VCaP (cell line): ENCODE measurements around the gene PLPP3.

Experiments
- H3K27ac ChIP-seq: fragments of 450-650 bp; 2 replicates; pipeline ENCODE4 v1.5.1; 2017
- CTCF ChIP-seq: fragments of 450-650 bp; conservative IDR thresholded peaks from 2 replicates; pipeline ENCODE4 v1.5.1; 2017; ENCODE audit warnings: mild to moderate bottlenecking, moderate library complexity

Gene PLPP3

GRCh38 chr1:56517404-56518130 lies 61.8 kb downstream of the PLPP3 start:
- TF ChIP-seq CTCF: no peak

GRCh38 chr1:56516539-56517252 lies 62.7 kb downstream of the PLPP3 start:
- TF ChIP-seq CTCF: no peak

More at GRCh38 chr1:56517404-56518130, 61.8 kb downstream of the PLPP3 start:
- H3K27ac ChIP-seq: no peak overlapping the region

GRCh38 chr1:56515898-56516538 lies 63.3 kb downstream of the PLPP3 start:
- H3K27ac ChIP-seq: no peak overlapping the region

More at GRCh38 chr1:56516539-56517252, 62.7 kb downstream of the PLPP3 start:
- H3K27ac ChIP-seq: no peak overlapping the region

GRCh38 chr1:56512724-56513494 lies 66.5 kb downstream of the PLPP3 start:
- no peak overlapping the region for H3K27ac ChIP-seq
- TF ChIP-seq CTCF: no peak

More at GRCh38 chr1:56515898-56516538, 63.3 kb downstream of the PLPP3 start:
- no peak for TF ChIP-seq CTCF

GRCh38 chr1:56511766-56512165 lies 67.6 kb downstream of the PLPP3 start:
- TF ChIP-seq CTCF: no peak
- no peak overlapping the region for H3K27ac ChIP-seq

- no peak overlapping the region for H3K27ac ChIP-seq
- TF ChIP-seq CTCF: no peak
Observed at GRCh38 chr1:56511364-56511763, 68.0 kb downstream of the PLPP3 start.
